Smooth muscle cell of the pulmonary artery (primary cell): ENCODE measurements around the gene MAGI3. TPM values are rescaled to one million over a fixed set of nuclear protein-coding genes. Genes with fewer than 3 reads are reported as not detected.

ENCODE experiments used
- total RNA-seq: library from RNA; depleted of rRNA; stranded (reverse); fragments of >200 nt; gene quantifications from 2 replicates; pipeline ENCODE4 v1.2.3, GENCODE V29; 2014

Gene MAGI3
- 11.0 and 13.1 TPM in 2 replicates for total RNA-seq

GRCh38 chr1:113389953-113390834 is at the start of gene MAGI3:
Gene MAGI3, plus strand, starts transcription at chr1:113390515. Its CDS starts 519 bp downstream, at chr1:113391034.

